HepG2 (cell line): ENCODE results near the gene TEC. TPM values are rescaled to one million over a fixed set of nuclear protein-coding genes. Genes with fewer than 3 reads are reported as not detected.

Experiments
- ATAC-seq: fragments of 200-7000 bp; cut with Tn5 transposase; 3 replicates; pipeline ENCODE4 v1.9.1; 2020; ENCODE audit warnings: mild to moderate bottlenecking, moderate library complexity
- BruUV-seq: library from RNA; stranded (reverse); fragments of 400-500 nt; replicated peaks from 2 replicates; lab custom pipeline; 2021; lab: Mats Ljungman, UMichigan
- CTCF ChIA-PET: fragments of 300-600 bp; formaldehyde crosslinking; extraction: SDS; loops from one replicate; lab custom pipeline; 2021; ENCODE audit warnings: low total read pairs, inconsistent platforms, low intra/inter-chr PET ratio; lab: Yijun Ruan, JAX
- POLR2A ChIA-PET: fragments of 350-600 bp; sonication (Branson Sonifier 250); formaldehyde crosslinking; loops from one replicate; lab custom pipeline; 2020; ENCODE audit warnings: antibody characterized with exemption, inconsistent platforms; lab: Yijun Ruan, JAX
- DNase-seq: peaks from one replicate; pipeline ENCODE4 v3.0.0-alpha.2; 2015; ENCODE audit warnings: low spot score
- FAIRE-seq: peaks from 3 replicates; lab custom pipeline; 2011; peaks lifted over from hg19 to GRCh38; lab: Jason Lieb, UNC
- H2AFZ ChIP-seq: one replicate; pipeline ENCODE4 v1.6.1; 2011; ENCODE audit warnings: low read length, inconsistent platforms
- H3K27ac ChIP-seq: fragments of 300-600 bp; 3 replicates; pipeline ENCODE4 v1.8.0; 2011; ENCODE audit warnings: mixed run types, mild to moderate bottlenecking, mixed read lengths, low read length, inconsistent platforms; ENCODE audit not compliant: insufficient read depth; ENCODE audit errors: extremely low read length
- H3K27me3 ChIP-seq, 2 experiments: fragments of 200-600 bp in 1 of 2; 2 replicates in 1 of 2; 3 replicates in 1 of 2; pipeline versions ENCODE4 v1.6.0 to v1.8.0; 2011; ENCODE audit warnings: low read length in 2 of 2, mild to moderate bottlenecking in 2 of 2, moderate library complexity in 2 of 2, inconsistent platforms in 1 of 2; ENCODE audit not compliant: insufficient read depth in 2 of 2, control insufficient read depth in 1 of 2
- H3K36me3 ChIP-seq, 2 experiments: fragments of 200-600 bp in 1 of 2; replicated peaks in 1 of 2; 2 replicates in 1 of 2; 3 replicates in 1 of 2; pipeline versions ENCODE4 v1.5.1 to v1.8.0; 2011; ENCODE audit warnings: low read length in 2 of 2, inconsistent platforms in 1 of 2; ENCODE audit not compliant: insufficient read depth in 2 of 2, control insufficient read depth in 1 of 2
- H3K4me1 ChIP-seq: 2 replicates; pipeline ENCODE4 v1.5.1; 2012; ENCODE audit warnings: low read length, inconsistent platforms; ENCODE audit not compliant: insufficient read depth
- H3K4me2 ChIP-seq: 2 replicates; pipeline ENCODE4 v1.6.0; 2011; ENCODE audit warnings: low read depth, low read length, inconsistent platforms
- H3K4me3 ChIP-seq, 3 experiments: fragments of 200-600 bp in 1 of 3; sonication (generic), shearing (Covaris generic) in 1 of 3; replicated peaks in 1 of 3; 2 replicates each; pipeline ENCODE4 v1.5.1; 2011 to 2016; ENCODE audit warnings: low read length in 3 of 3, inconsistent platforms in 2 of 3, low read depth in 2 of 3, mild to moderate bottlenecking in 2 of 3, control low read depth in 1 of 3, mixed read lengths in 1 of 3; ENCODE audit not compliant: insufficient read depth in 1 of 3
- H3K79me2 ChIP-seq: one replicate; pipeline ENCODE4 v1.6.1; 2011; ENCODE audit warnings: low read length, inconsistent platforms; ENCODE audit not compliant: insufficient read depth
- H3K9ac ChIP-seq: 2 replicates; pipeline ENCODE4 v1.6.0; 2011; ENCODE audit warnings: mild to moderate bottlenecking, low read depth, low read length, inconsistent platforms; ENCODE audit not compliant: insufficient read depth
- H3K9me3 ChIP-seq: 2 replicates; pipeline ENCODE4 v1.5.1; 2012; ENCODE audit warnings: mild to moderate bottlenecking, low read length
- H4K20me1 ChIP-seq: 2 replicates; pipeline ENCODE4 v1.6.0; 2011; ENCODE audit warnings: inconsistent platforms, mild to moderate bottlenecking, low read length, moderate library complexity; ENCODE audit not compliant: insufficient read depth
- AGO2 ChIP-seq: fragments of 200-400 bp; formaldehyde crosslinking; optimal IDR thresholded peaks from 2 replicates; pipeline ENCODE3; 2017; ENCODE audit warnings: mild to moderate bottlenecking, low read depth, low read length, moderate library complexity
- ATF7 ChIP-seq, 2 experiments: fragments of 450-650 bp in 1 of 2; sonication (generic) in 1 of 2; formaldehyde crosslinking in 1 of 2; IDR thresholded peaks; 2 replicates each; pipeline versions ENCODE4 v1.4.0 to v1.6.1; 2016 to 2020; ENCODE audit warnings: antibody characterized with exemption in 1 of 2, mild to moderate bottlenecking in 1 of 2, missing genetic modification reagents in 1 of 2
- CREB1 ChIP-seq, 2 experiments: fragments of 450-650 bp in 1 of 2; IDR thresholded peaks; 2 replicates each; pipeline ENCODE4 v1.6.1; 2016 to 2017; ENCODE audit warnings: control low read depth in 1 of 2, mild to moderate bottlenecking in 1 of 2, missing compliant biosample characterization in 1 of 2, missing genetic modification characterization in 1 of 2
- KLF13 ChIP-seq: sonication (generic); formaldehyde crosslinking; IDR thresholded peaks from 2 replicates; pipeline ENCODE4 v1.4.0; 2020; ENCODE audit warnings: mild to moderate bottlenecking, missing genetic modification reagents
- TRIM24 ChIP-seq: sonication (generic); formaldehyde crosslinking; IDR thresholded peaks from 2 replicates; pipeline ENCODE4 v1.8.0; 2022; ENCODE audit warnings: mild to moderate bottlenecking, missing genetic modification reagents
- ZBTB14 ChIP-seq: sonication (generic); formaldehyde crosslinking; IDR thresholded peaks from 2 replicates; pipeline ENCODE4 v1.4.0; 2020; ENCODE audit warnings: missing genetic modification reagents
- ZNF276 ChIP-seq: sonication (generic); formaldehyde crosslinking; IDR thresholded peaks from 2 replicates; pipeline ENCODE4 v1.4.0; 2020; ENCODE audit warnings: mild to moderate bottlenecking, low read depth, missing genetic modification reagents
- WGBS: methylation state at CpG from one replicate; pipeline ENCODE4 v1.1.6; 2017; ENCODE audit warnings: low lambda C conversion rate; 5-methylcytosine and 5-hydroxymethylcytosine counted together
- in situ Hi-C: cut with HindIII; loops from 2 replicates; pipeline ENCODE4 v1.10.0; 2017; ENCODE audit warnings: low pct_unique_long_range_greater_than_20kb; ENCODE audit not compliant: extremely low pct_ligation_motif_present
- intact Hi-C: fragments of 100-400 bp; cut with micrococcal nuclease; formaldehyde crosslinking; loops from one replicate; pipeline ENCODE4 v1.10.0; 2022; ENCODE audit not compliant: unreplicated experiment
- polyA plus RNA-seq, 8 experiments: library from polyadenylated mRNA; depleted of rRNA in 3 of 8; stranded (reverse) in 7 of 8; unstranded in 1 of 8; fragments of >200 nt; fragmentation: Illumina TruSeq in 4 of 8; extraction: Trizol in 4 of 8; gene quantifications; 2 replicates each; pipeline versions ENCODE4 v1.2.1 to v1.2.3, GENCODE V29; 2011 to 2016; ENCODE audit warnings: low read depth in 4 of 8, missing spikeins in 1 of 8, mixed read lengths in 1 of 8; ENCODE audit not compliant: insufficient read depth in 1 of 8
- total RNA-seq, 5 experiments: library from RNA; depleted of rRNA; stranded (reverse); fragments of >200 nt; fragmentation: Illumina TruSeq; extraction: Trizol; gene quantifications; 2 replicates each; pipeline ENCODE4 v1.2.3, GENCODE V29; 2016; ENCODE audit warnings: low read depth in 1 of 5
- TF ChIP-seq, protein P1 (sequence below): sonication (generic); formaldehyde crosslinking; IDR thresholded peaks from 2 replicates; pipeline ENCODE4 v1.5.0; 2020; ENCODE audit warnings: missing genetic modification reagents, mild to moderate bottlenecking, borderline replicate concordance

The TEC gene
- total and polyA plus RNA-seq, 2 of the 13 experiments (the other 11 are each of a cell fraction or from before 2014, with no cell fraction given): 0.05 to 0.20 TPM

GRCh38 chr4:48105230-48105629, 164.4 kb downstream of the TEC start:
- WGBS: 47% methylated on average over 1 of the region's 1 CpG
- BruUV-seq: no TSS peak
- no peak for DNase-seq
- Histone ChIP-seq H3K4me1 (no peaks in the 10 kb centered on the region), H4K20me1 (no peaks in the 10 kb centered on the region), H3K9me3 (no peaks in the 10 kb centered on the region), H3K9ac (no peak overlapping the region), H3K4me3 (no peak overlapping the region)
- in situ Hi-C loops: no loop called here
- CTCF ChIA-PET: no interaction called here
- peak; percentile 83 for TF ChIP-seq ATF7 (IDR thresholded peaks at IDR 0.05)
- TF ChIP-seq ATF7 (CRISPR knock-in tag; IDR thresholded peaks at IDR 0.05): no peak
- peak; percentile 53; the same call in 1 of the 2 replicates for TF ChIP-seq CREB1 (IDR thresholded peaks at IDR 0.05)
- TF ChIP-seq CREB1 (CRISPR knock-in tag; IDR thresholded peaks at IDR 0.05): no peak
- TF ChIP-seq AGO2: no peak
- no peak for TF ChIP-seq TRIM24 (CRISPR knock-in tag)
- TF ChIP-seq, all 625 proteins: peak for 2
- POLR2A ChIA-PET: no interaction called here
- H3K27ac ChIP-seq: no peak overlapping the region
- ATAC-seq (no peak), FAIRE-seq (no peak)
- no peaks in the 10 kb centered on the region for H3K36me3 ChIP-seq
- intact Hi-C loops: no loop called here
- H3K4me2 ChIP-seq: no peak overlapping the region
- H3K27me3 ChIP-seq: no peaks in the 10 kb centered on the region
- no peak overlapping the region for H2AFZ ChIP-seq
- no peaks in the 10 kb centered on the region for H3K79me2 ChIP-seq

- no peaks in the 10 kb centered on the region for H3K27me3 ChIP-seq
- in situ Hi-C loops: no loop called here
- no peaks in the 10 kb centered on the region for H3K4me1 ChIP-seq
- no peak overlapping the region for H3K9ac ChIP-seq
- H3K4me3 ChIP-seq: no peak overlapping the region
- no peaks in the 10 kb centered on the region for H3K36me3 ChIP-seq
- no peaks in the 10 kb centered on the region for H4K20me1 ChIP-seq
- H3K27ac ChIP-seq: no peak overlapping the region
- ATAC-seq: no peak
- BruUV-seq: no TSS peak
- TF ChIP-seq, protein P1, sequence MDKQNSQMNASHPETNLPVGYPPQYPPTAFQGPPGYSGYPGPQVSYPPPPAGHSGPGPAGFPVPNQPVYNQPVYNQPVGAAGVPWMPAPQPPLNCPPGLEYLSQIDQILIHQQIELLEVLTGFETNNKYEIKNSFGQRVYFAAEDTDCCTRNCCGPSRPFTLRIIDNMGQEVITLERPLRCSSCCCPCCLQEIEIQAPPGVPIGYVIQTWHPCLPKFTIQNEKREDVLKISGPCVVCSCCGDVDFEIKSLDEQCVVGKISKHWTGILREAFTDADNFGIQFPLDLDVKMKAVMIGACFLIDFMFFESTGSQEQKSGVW (CRISPR knock-in tag): no peak
- TF ChIP-seq ZNF276 (CRISPR knock-in tag) (no peak), KLF13 (CRISPR knock-in tag) (no peak), ZBTB14 (CRISPR knock-in tag) (no peak)
- TF ChIP-seq, all 625 proteins: peak for 0
- Histone ChIP-seq H3K4me2 (no peak overlapping the region), H2AFZ (no peak overlapping the region), H3K79me2 (no peaks in the 10 kb centered on the region), H3K9me3 (no peaks in the 10 kb centered on the region)
- no peak for DNase-seq
- POLR2A ChIA-PET: no interaction called here
- intact Hi-C loops: no loop called here
- FAIRE-seq: no peak
- WGBS: 45% methylated on average over 3 of the region's 3 CpGs
- CTCF ChIA-PET: no interaction called here
Measured at GRCh38 chr4:48103483-48104139, 166.0 kb downstream of the TEC start.
